SK-N-SH (cell line): Measurements from ENCODE around the gene CBLN3.

ENCODE experiments used
- EZH2phosphoT487 ChIP-seq: fragments of 200-600 bp; sonication (generic); IDR thresholded peaks from 2 replicates; pipeline ENCODE4 v1.6.1; 2017; ENCODE audit warnings: low read depth, mixed run types, mild to moderate bottlenecking, antibody characterized with exemption, moderate library complexity, borderline replicate concordance
- TF ChIP-seq, protein P1 (sequence below): fragments of 150-350 bp; IDR thresholded peaks from 2 replicates; pipeline ENCODE4 v1.6.1; 2017; ENCODE audit warnings: antibody characterized with exemption, low read length, low read depth, borderline replicate concordance

- TF ChIP-seq EZH2phosphoT487, result no peak
- TF ChIP-seq, protein P1, sequence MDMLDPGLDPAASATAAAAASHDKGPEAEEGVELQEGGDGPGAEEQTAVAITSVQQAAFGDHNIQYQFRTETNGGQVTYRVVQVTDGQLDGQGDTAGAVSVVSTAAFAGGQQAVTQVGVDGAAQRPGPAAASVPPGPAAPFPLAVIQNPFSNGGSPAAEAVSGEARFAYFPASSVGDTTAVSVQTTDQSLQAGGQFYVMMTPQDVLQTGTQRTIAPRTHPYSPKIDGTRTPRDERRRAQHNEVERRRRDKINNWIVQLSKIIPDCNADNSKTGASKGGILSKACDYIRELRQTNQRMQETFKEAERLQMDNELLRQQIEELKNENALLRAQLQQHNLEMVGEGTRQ, result no peak
Measured at GRCh38 chr14:24398293-24398652, 31.2 kb downstream of the CBLN3 start.
